ENCODE data around the gene TMEM184B. TPM values are rescaled to one million over a fixed set of nuclear protein-coding genes. Genes with fewer than 3 reads are reported as not detected.

TMEM184B gene
- total and polyA plus RNA-seq, 4 donors = 7.5 to 12.6 (median 9.9) TPM

- no peak for DNase-seq (ENCODE audit: low spot score)
- H3K9ac ChIP-seq (ENCODE audit: low read depth in 1 of 2, low read length in 2 of 2) = no peak overlapping the region
- no peaks in the 10 kb centered on the region for H3K27me3 ChIP-seq (ENCODE audit: control insufficient read depth in 4 of 4, insufficient read depth in 4 of 4, low read length in 3 of 4)
- peaks cover 0 to 18% (median 7%) of the 10 kb centered on the region in 4 donors for H3K36me3 ChIP-seq (ENCODE audit: control insufficient read depth in 4 of 4, insufficient read depth in 3 of 4, low read depth in 1 of 4, low read length in 3 of 4)
- peak overlapping the region in 1 of 2 donors; percentile 65 for H3K27ac ChIP-seq (ENCODE audit: low read depth in 1 of 2, low read length in 2 of 2)
- no peaks in the 10 kb centered on the region for H3K9me3 ChIP-seq (ENCODE audit: control insufficient read depth in 4 of 4, low read length in 3 of 4)
- H3K4me3 ChIP-seq (ENCODE audit: low read depth in 1 of 3, low read length in 3 of 3) = no peak overlapping the region
- TF ChIP-seq FOXA2 (IDR thresholded peaks at IDR 0.05) (no peak), HNF4G (IDR thresholded peaks at IDR 0.05) (no peak), ATF3 (IDR thresholded peaks at IDR 0.05) (no peak)
- 89% methylated on average over 19 of the region's 19 CpGs for WGBS
- H3K4me1 ChIP-seq (ENCODE audit: control insufficient read depth in 4 of 4, insufficient read depth in 4 of 4, low read length in 3 of 4) = peaks cover 0 to 2% (median under 1%) of the 10 kb centered on the region in 4 donors
Measured at GRCh38 chr22:38246046-38246658, 26.7 kb downstream of the TMEM184B start.

- H3K9ac ChIP-seq (ENCODE audit: low read depth in 1 of 2, low read length in 2 of 2) = no peak overlapping the region
- peaks cover 0 to 18% (median 7%) of the 10 kb centered on the region in 4 donors for H3K36me3 ChIP-seq (ENCODE audit: control insufficient read depth in 4 of 4, insufficient read depth in 3 of 4, low read depth in 1 of 4, low read length in 3 of 4)
- no peaks in the 10 kb centered on the region for H3K27me3 ChIP-seq (ENCODE audit: control insufficient read depth in 4 of 4, insufficient read depth in 4 of 4, low read length in 3 of 4)
- no peaks in the 10 kb centered on the region for H3K9me3 ChIP-seq (ENCODE audit: control insufficient read depth in 4 of 4, low read length in 3 of 4)
- H3K4me3 ChIP-seq (ENCODE audit: low read depth in 1 of 3, low read length in 3 of 3) = no peak overlapping the region
- H3K4me1 ChIP-seq (ENCODE audit: control insufficient read depth in 4 of 4, insufficient read depth in 4 of 4, low read length in 3 of 4) = peaks cover 0 to 7% (median 2%) of the 10 kb centered on the region in 4 donors
- H3K27ac ChIP-seq (ENCODE audit: low read depth in 1 of 2, low read length in 2 of 2) = peak overlapping the region in 1 of 2 donors; percentile 57
- 84% methylated on average over 4 of the region's 4 CpGs for WGBS
- DNase-seq (ENCODE audit: low spot score) = no peak
- TF ChIP-seq EGR1 (IDR thresholded peaks at IDR 0.05; ENCODE audit: low read depth in 2 of 2) (no peak), RAD21 (IDR thresholded peaks at IDR 0.05) (no peak), CTCF (IDR thresholded peaks at IDR 0.05; ENCODE audit: low read depth, low read length, missing input control) (no peak), FOXA1 (IDR thresholded peaks at IDR 0.05) (no peak), YY1 (IDR thresholded peaks at IDR 0.05) (no peak), FOXA2 (IDR thresholded peaks at IDR 0.05) (no peak), MAX (IDR thresholded peaks at IDR 0.05) (no peak), REST (IDR thresholded peaks at IDR 0.05) (no peak), HNF4A (conservative IDR thresholded peaks at IDR 0.05) (no peak), RXRA (IDR thresholded peaks at IDR 0.05) (no peak), NR2F2 (IDR thresholded peaks at IDR 0.05) (no peak), SP1 (IDR thresholded peaks at IDR 0.05) (no peak), GABPA (IDR thresholded peaks at IDR 0.05 in 1 of 2, conservative IDR thresholded peaks at IDR 0.05 in 1 of 2) (no peak), JUND (IDR thresholded peaks at IDR 0.05) (no peak), HNF4G (IDR thresholded peaks at IDR 0.05) (no peak), TAF1 (conservative IDR thresholded peaks at IDR 0.05) (no peak)
Measured at GRCh38 chr22:38244106-38244505, 28.7 kb downstream of the TMEM184B start.

Data from liver (tissue), 9 donors.